Transverse colon (tissue), 3 donors: ENCODE measurements around the gene SLC8A3.

Experiments
- CTCF ChIP-seq, 5 experiments: fragments of 200-600 bp in 3 of 5; fragments of 450-650 bp in 2 of 5; sonication (generic) in 3 of 5; IDR thresholded peaks; 1 replicate in 2 of 5; 2 replicates in 3 of 5; pipeline ENCODE4 v1.5.1; 2016 to 2017; ENCODE audit warnings: antibody characterized with exemption in 5 of 5, inconsistent platforms in 3 of 5, mild to moderate bottlenecking in 2 of 5, moderate library complexity in 1 of 5
- EP300 ChIP-seq: sonication (generic); formaldehyde crosslinking; IDR thresholded peaks from one replicate; pipeline ENCODE4 v1.6.1; 2017; ENCODE audit warnings: antibody characterized with exemption, low read depth
- POLR2A ChIP-seq: fragments of 450-650 bp; IDR thresholded peaks from one replicate; pipeline ENCODE4 v1.6.1; 2016; ENCODE audit warnings: antibody characterized with exemption, mild to moderate bottlenecking, moderate library complexity

GRCh38 chr14:70149596-70150165 is 39.1 kb downstream of the SLC8A3 start:
- no peak for TF ChIP-seq EP300
- TF ChIP-seq POLR2A: no peak
- no peak for TF ChIP-seq CTCF (IDR thresholded peaks at IDR 0.05)
